ENCODE data around the gene MYLK4.

MYLK4 gene

DNA sequence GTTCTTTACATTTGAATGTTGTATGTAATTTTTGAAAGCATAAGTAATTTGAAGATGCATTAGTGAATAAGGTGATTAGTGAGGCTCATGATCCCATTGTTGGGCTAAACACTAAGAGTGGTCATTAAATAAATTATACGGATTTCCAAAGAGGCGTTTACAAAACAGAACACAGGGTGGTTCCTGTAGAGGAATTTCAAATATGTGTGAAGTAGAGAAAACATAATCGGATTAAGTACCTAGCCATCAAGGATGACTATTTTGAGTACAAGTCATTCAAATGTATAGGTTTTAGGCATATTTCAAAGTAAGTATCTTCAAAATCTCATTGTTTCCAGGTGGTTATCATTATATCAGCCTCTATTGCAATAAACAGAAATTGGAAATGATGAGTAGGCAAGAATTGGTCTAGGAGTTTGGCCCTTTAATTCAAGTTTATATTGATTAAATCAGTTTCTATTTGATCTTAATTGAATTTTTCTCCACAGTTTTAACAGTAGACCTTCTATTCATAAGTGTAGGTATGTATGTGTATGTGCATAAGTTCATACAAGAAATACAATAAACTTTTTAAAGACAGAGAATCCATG is 94.8 kb downstream of the MYLK4 start:
- H3K9ac ChIP-seq (ENCODE audit: low read length in 2 of 2) = no peak overlapping the region
- H3K36me3 ChIP-seq (ENCODE audit: control insufficient read depth in 2 of 2, insufficient read depth in 2 of 2, low read length in 2 of 2) = no peaks in the 10 kb centered on the region
- no peak overlapping the region for H3K27ac ChIP-seq (ENCODE audit: low read length)
- no peaks in the 10 kb centered on the region for H3K4me1 ChIP-seq (ENCODE audit: control insufficient read depth, insufficient read depth, low read length)
- H3K27me3 ChIP-seq (ENCODE audit: control insufficient read depth in 1 of 2, insufficient read depth in 2 of 2, low read length in 2 of 2) = no peaks in the 10 kb centered on the region
- no peaks in the 10 kb centered on the region for H3K9me3 ChIP-seq (ENCODE audit: control insufficient read depth in 2 of 2, low read length in 2 of 2)
- no peak overlapping the region for H3K4me3 ChIP-seq (ENCODE audit: low read length in 2 of 2)

- Histone ChIP-seq H3K9me3 (ENCODE audit: control insufficient read depth in 2 of 2, low read length in 2 of 2) (no peaks in the 10 kb centered on the region), H3K27ac (ENCODE audit: low read length) (no peak overlapping the region), H3K4me3 (ENCODE audit: low read length in 2 of 2) (no peak overlapping the region), H3K9ac (ENCODE audit: low read length in 2 of 2) (no peak overlapping the region), H3K27me3 (ENCODE audit: control insufficient read depth in 1 of 2, insufficient read depth in 2 of 2, low read length in 2 of 2) (no peaks in the 10 kb centered on the region), H3K4me1 (ENCODE audit: control insufficient read depth, insufficient read depth, low read length) (no peaks in the 10 kb centered on the region), H3K36me3 (ENCODE audit: control insufficient read depth in 2 of 2, insufficient read depth in 2 of 2, low read length in 2 of 2) (no peaks in the 10 kb centered on the region)
Measured at GRCh38 chr6:2653369-2654032, 97.2 kb downstream of the MYLK4 start.

DNA sequence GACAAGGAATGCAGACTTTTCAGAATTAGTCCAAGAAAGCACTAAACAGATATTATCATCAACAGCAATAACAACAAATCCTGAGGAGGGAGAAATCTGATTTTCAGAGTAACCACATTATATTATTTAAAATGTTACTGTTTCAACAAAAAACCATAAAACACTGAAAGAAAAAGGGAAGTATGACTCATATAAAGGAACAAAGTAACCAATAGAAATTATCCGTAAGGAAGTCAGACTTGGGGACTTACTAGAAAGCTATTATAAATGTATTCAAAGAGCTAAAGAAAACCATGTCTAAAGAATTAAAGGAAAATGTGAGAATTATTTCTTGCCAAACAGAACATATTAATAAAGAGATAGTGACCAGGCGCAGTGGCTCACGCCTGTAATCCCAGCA is 98.1 kb downstream of the MYLK4 start:
- no peaks in the 10 kb centered on the region for H3K36me3 ChIP-seq (ENCODE audit: control insufficient read depth in 2 of 2, insufficient read depth in 2 of 2, low read length in 2 of 2)
- no peaks in the 10 kb centered on the region for H3K4me1 ChIP-seq (ENCODE audit: control insufficient read depth, insufficient read depth, low read length)
- H3K9me3 ChIP-seq (ENCODE audit: control insufficient read depth in 2 of 2, low read length in 2 of 2) = no peaks in the 10 kb centered on the region
- H3K27me3 ChIP-seq (ENCODE audit: control insufficient read depth in 1 of 2, insufficient read depth in 2 of 2, low read length in 2 of 2) = no peaks in the 10 kb centered on the region
- H3K27ac ChIP-seq (ENCODE audit: low read length) = no peak overlapping the region
- no peak overlapping the region for H3K9ac ChIP-seq (ENCODE audit: low read length in 2 of 2)
- H3K4me3 ChIP-seq (ENCODE audit: low read length in 2 of 2) = no peak overlapping the region

GRCh38 chr6:2651961-2652360 is 98.8 kb downstream of the MYLK4 start:
- no peak overlapping the region for H3K9ac ChIP-seq (ENCODE audit: low read length in 2 of 2)
- H3K27ac ChIP-seq (ENCODE audit: low read length) = no peak overlapping the region
- no peaks in the 10 kb centered on the region for H3K36me3 ChIP-seq (ENCODE audit: control insufficient read depth in 2 of 2, insufficient read depth in 2 of 2, low read length in 2 of 2)
- no peaks in the 10 kb centered on the region for H3K9me3 ChIP-seq (ENCODE audit: control insufficient read depth in 2 of 2, low read length in 2 of 2)
- H3K4me3 ChIP-seq (ENCODE audit: low read length in 2 of 2) = no peak overlapping the region
- no peaks in the 10 kb centered on the region for H3K4me1 ChIP-seq (ENCODE audit: control insufficient read depth, insufficient read depth, low read length)
- no peaks in the 10 kb centered on the region for H3K27me3 ChIP-seq (ENCODE audit: control insufficient read depth in 1 of 2, insufficient read depth in 2 of 2, low read length in 2 of 2)

DNA sequence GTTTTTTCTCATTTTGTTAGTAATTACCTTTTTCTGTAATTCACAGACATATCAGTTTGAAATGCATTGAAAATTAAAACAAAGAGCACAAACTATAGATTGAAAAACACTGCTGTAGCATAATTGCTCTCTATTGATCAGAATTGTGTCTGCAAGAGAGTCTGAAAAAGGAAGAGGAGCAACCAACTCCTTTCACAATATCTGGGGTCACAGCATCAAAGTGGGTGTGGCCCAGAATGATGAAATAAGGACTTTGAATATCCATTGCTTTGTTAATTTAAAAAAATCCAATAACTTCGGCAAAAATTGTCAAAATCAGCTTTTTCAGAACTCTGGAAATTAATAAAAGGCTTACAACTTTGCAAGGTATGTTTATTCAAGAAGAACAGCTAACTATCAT is 99.2 kb downstream of the MYLK4 start:
- H3K27ac ChIP-seq (ENCODE audit: low read length) = no peak overlapping the region
- H3K9ac ChIP-seq (ENCODE audit: low read length in 2 of 2) = no peak overlapping the region
- no peaks in the 10 kb centered on the region for H3K9me3 ChIP-seq (ENCODE audit: control insufficient read depth in 2 of 2, low read length in 2 of 2)
- H3K27me3 ChIP-seq (ENCODE audit: control insufficient read depth in 1 of 2, insufficient read depth in 2 of 2, low read length in 2 of 2) = no peaks in the 10 kb centered on the region
- no peaks in the 10 kb centered on the region for H3K36me3 ChIP-seq (ENCODE audit: control insufficient read depth in 2 of 2, insufficient read depth in 2 of 2, low read length in 2 of 2)
- H3K4me3 ChIP-seq (ENCODE audit: low read length in 2 of 2) = no peak overlapping the region
- peaks cover 2% of the 10 kb centered on the region for H3K4me1 ChIP-seq (ENCODE audit: control insufficient read depth, insufficient read depth, low read length)

DNA sequence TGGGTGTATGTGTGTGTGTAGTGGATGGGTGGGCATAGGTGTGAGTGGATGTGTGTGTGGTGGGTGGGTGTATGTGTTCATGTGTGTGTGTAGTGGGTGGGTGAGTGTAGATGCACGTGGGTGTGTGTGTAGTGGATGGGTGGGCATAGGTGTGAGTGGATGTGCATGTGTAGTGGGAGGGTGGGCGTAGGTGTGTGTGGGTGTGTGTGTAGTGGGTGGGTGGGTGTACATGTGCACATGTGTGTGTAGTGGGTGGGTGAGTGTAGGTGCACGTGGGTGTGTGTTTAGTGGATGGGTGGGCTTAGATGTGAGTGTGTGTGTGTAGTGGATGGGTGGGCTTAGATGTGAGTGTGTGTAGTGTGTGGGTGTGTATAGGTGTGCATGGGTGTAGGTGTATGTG is 104.4 kb downstream of the MYLK4 start:
- H3K4me3 ChIP-seq (ENCODE audit: low read length in 2 of 2) = no peak overlapping the region
- no peaks in the 10 kb centered on the region for H3K9me3 ChIP-seq (ENCODE audit: control insufficient read depth in 2 of 2, low read length in 2 of 2)
- H3K4me1 ChIP-seq (ENCODE audit: control insufficient read depth, insufficient read depth, low read length) = peaks cover 9% of the 10 kb centered on the region
- H3K9ac ChIP-seq (ENCODE audit: low read length in 2 of 2) = no peak overlapping the region
- no peaks in the 10 kb centered on the region for H3K36me3 ChIP-seq (ENCODE audit: control insufficient read depth in 2 of 2, insufficient read depth in 2 of 2, low read length in 2 of 2)
- no peaks in the 10 kb centered on the region for H3K27me3 ChIP-seq (ENCODE audit: control insufficient read depth in 1 of 2, insufficient read depth in 2 of 2, low read length in 2 of 2)
- no peak overlapping the region for H3K27ac ChIP-seq (ENCODE audit: low read length)

DNA sequence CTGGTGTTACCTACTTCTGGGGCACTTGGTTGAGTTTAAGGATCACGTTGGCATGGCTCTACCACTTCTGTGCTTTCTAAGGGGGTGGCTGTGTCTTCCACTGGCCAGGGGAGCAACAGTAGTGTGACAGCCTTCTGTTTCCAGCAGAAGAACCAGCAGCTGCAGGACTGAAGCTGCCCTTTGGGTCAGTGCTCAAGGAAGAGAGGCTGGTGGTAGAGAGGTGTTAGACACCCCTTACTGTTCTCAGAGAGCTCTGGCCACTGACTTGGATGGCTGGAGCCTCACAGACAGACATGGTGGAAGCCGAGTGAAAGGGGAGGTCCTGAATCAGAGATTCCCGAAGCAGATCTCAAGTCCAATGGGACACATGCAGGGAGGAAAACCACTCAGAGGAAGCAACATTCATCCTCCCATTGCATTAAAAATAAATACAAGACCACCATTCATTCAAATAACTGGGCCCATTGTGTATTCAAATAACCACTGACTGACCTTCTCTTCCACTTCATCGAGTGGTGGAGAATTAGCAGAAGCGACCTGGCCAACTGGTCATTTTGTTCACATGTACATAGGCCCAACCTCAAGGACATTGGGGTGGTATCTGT is 106.7 kb downstream of the MYLK4 start:
- no peak overlapping the region for H3K4me3 ChIP-seq (ENCODE audit: low read length in 2 of 2)
- no peaks in the 10 kb centered on the region for H3K36me3 ChIP-seq (ENCODE audit: control insufficient read depth in 2 of 2, insufficient read depth in 2 of 2, low read length in 2 of 2)
- H3K9ac ChIP-seq (ENCODE audit: low read length in 2 of 2) = no peak overlapping the region
- H3K4me1 ChIP-seq (ENCODE audit: control insufficient read depth, insufficient read depth, low read length) = peaks cover 24% of the 10 kb centered on the region
- no peaks in the 10 kb centered on the region for H3K27me3 ChIP-seq (ENCODE audit: control insufficient read depth in 1 of 2, insufficient read depth in 2 of 2, low read length in 2 of 2)
- H3K27ac ChIP-seq (ENCODE audit: low read length) = no peak overlapping the region
- no peaks in the 10 kb centered on the region for H3K9me3 ChIP-seq (ENCODE audit: control insufficient read depth in 2 of 2, low read length in 2 of 2)

DNA sequence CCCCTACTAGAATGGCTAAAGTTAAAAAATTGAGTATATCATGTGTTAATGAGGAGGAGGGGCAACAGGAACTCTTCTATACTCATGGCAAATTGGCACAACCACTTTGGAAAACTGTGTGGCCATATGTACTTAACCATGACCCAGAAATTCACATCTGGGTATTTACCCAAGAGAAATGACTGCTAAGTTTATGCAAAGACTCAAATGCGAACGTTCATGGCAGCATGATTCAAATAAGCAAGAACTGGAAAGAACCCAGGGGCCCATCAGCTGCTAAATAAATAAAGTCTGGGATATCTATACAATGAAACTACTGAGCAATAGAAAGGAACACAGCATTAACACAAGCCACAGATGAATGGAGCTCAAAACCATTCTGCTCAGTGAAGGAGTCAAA is 107.6 kb downstream of the MYLK4 start:
- Histone ChIP-seq H3K27me3 (ENCODE audit: control insufficient read depth in 1 of 2, insufficient read depth in 2 of 2, low read length in 2 of 2) (no peaks in the 10 kb centered on the region), H3K9ac (ENCODE audit: low read length in 2 of 2) (no peak overlapping the region), H3K27ac (ENCODE audit: low read length) (no peak overlapping the region), H3K4me1 (ENCODE audit: control insufficient read depth, insufficient read depth, low read length) (peaks cover 24% of the 10 kb centered on the region), H3K9me3 (ENCODE audit: control insufficient read depth in 2 of 2, low read length in 2 of 2) (no peaks in the 10 kb centered on the region), H3K4me3 (ENCODE audit: low read length in 2 of 2) (no peak overlapping the region), H3K36me3 (ENCODE audit: control insufficient read depth in 2 of 2, insufficient read depth in 2 of 2, low read length in 2 of 2) (no peaks in the 10 kb centered on the region)

- Histone ChIP-seq H3K36me3 (ENCODE audit: control insufficient read depth in 2 of 2, insufficient read depth in 2 of 2, low read length in 2 of 2) (no peaks in the 10 kb centered on the region), H3K27me3 (ENCODE audit: control insufficient read depth in 1 of 2, insufficient read depth in 2 of 2, low read length in 2 of 2) (no peaks in the 10 kb centered on the region), H3K4me1 (ENCODE audit: control insufficient read depth, insufficient read depth, low read length) (peaks cover 19% of the 10 kb centered on the region), H3K4me3 (ENCODE audit: low read length in 2 of 2) (no peak overlapping the region), H3K27ac (ENCODE audit: low read length) (no peak overlapping the region), H3K9me3 (ENCODE audit: control insufficient read depth in 2 of 2, low read length in 2 of 2) (no peaks in the 10 kb centered on the region), H3K9ac (ENCODE audit: low read length in 2 of 2) (no peak overlapping the region)
Measured at GRCh38 chr6:2641044-2641725, 109.5 kb downstream of the MYLK4 start.

GRCh38 chr6:2640551-2640950 is 110.2 kb downstream of the MYLK4 start:
- Histone ChIP-seq H3K9ac (ENCODE audit: low read length in 2 of 2) (no peak overlapping the region), H3K9me3 (ENCODE audit: control insufficient read depth in 2 of 2, low read length in 2 of 2) (no peaks in the 10 kb centered on the region), H3K27me3 (ENCODE audit: control insufficient read depth in 1 of 2, insufficient read depth in 2 of 2, low read length in 2 of 2) (no peaks in the 10 kb centered on the region), H3K4me1 (ENCODE audit: control insufficient read depth, insufficient read depth, low read length) (peaks cover 19% of the 10 kb centered on the region), H3K36me3 (ENCODE audit: control insufficient read depth in 2 of 2, insufficient read depth in 2 of 2, low read length in 2 of 2) (no peaks in the 10 kb centered on the region), H3K27ac (ENCODE audit: low read length) (no peak overlapping the region), H3K4me3 (ENCODE audit: low read length in 2 of 2) (peak overlapping the region in 1 of 2 donors; percentile 8)

GRCh38 chr6:2639896-2640295 is 110.8 kb downstream of the MYLK4 start:
- Histone ChIP-seq H3K9ac (ENCODE audit: low read length in 2 of 2) (no peak overlapping the region), H3K27me3 (ENCODE audit: control insufficient read depth in 1 of 2, insufficient read depth in 2 of 2, low read length in 2 of 2) (no peaks in the 10 kb centered on the region), H3K27ac (ENCODE audit: low read length) (no peak overlapping the region)

More at GRCh38 chr6:2639896-2640295, 110.8 kb downstream of the MYLK4 start:
- Histone ChIP-seq H3K4me1 (ENCODE audit: control insufficient read depth, insufficient read depth, low read length) (peaks cover 21% of the 10 kb centered on the region), H3K4me3 (ENCODE audit: low read length in 2 of 2) (peak overlapping the region; percentile 8 to 20), H3K36me3 (ENCODE audit: control insufficient read depth in 2 of 2, insufficient read depth in 2 of 2, low read length in 2 of 2) (no peaks in the 10 kb centered on the region), H3K9me3 (ENCODE audit: control insufficient read depth in 2 of 2, low read length in 2 of 2) (no peaks in the 10 kb centered on the region)
